SU-DHL-6 (cell line): ENCODE data around the gene MPRIP.

ENCODE experiments used
- H2AFZ ChIP-seq: fragments of 200-600 bp; sonication (generic); 2 replicates; pipeline ENCODE4 v1.6.1; 2014; ENCODE audit warnings: low read depth, mild to moderate bottlenecking, moderate library complexity, mixed read lengths, antibody characterized with exemption, low read length; ENCODE audit not compliant: severe bottlenecking
- H3F3A ChIP-seq: fragments of 200-600 bp; shearing (Covaris generic); 2 replicates; pipeline ENCODE4 v1.6.0; 2016; ENCODE audit warnings: antibody characterized with exemption, mild to moderate bottlenecking; ENCODE audit not compliant: insufficient read depth
- H3K27ac ChIP-seq: fragments of 200-600 bp; sonication (generic); 2 replicates; pipeline ENCODE4 v1.5.1; 2016; ENCODE audit warnings: low read depth, mild to moderate bottlenecking, low read length, moderate library complexity, mixed read lengths
- H3K27me3 ChIP-seq: fragments of 200-600 bp; sonication (generic), shearing (Covaris generic); 2 replicates; pipeline ENCODE4 v1.6.0; 2014; ENCODE audit warnings: mild to moderate bottlenecking, low read length
- H3K36me3 ChIP-seq: fragments of 200-600 bp; sonication (generic); 2 replicates; pipeline ENCODE4 v1.6.1; 2014; ENCODE audit warnings: mild to moderate bottlenecking, low read length, mixed read lengths
- H3K4me2 ChIP-seq: fragments of 300-600, 200-600 bp; shearing (Covaris generic), sonication (generic); 2 replicates; pipeline ENCODE4 v1.6.0; 2014; ENCODE audit warnings: low read length, low read depth, mild to moderate bottlenecking; ENCODE audit not compliant: poor library complexity, severe bottlenecking
- H3K4me3 ChIP-seq: fragments of 200-600 bp; sonication (generic); 2 replicates; pipeline ENCODE4 v1.5.1; 2014; ENCODE audit warnings: antibody characterized with exemption, low read length, mild to moderate bottlenecking, mixed read lengths; ENCODE audit not compliant: insufficient read depth, poor library complexity, severe bottlenecking
- H3K79me2 ChIP-seq: fragments of 200-600 bp; sonication (generic); 2 replicates; pipeline ENCODE4 v1.6.1; 2014; ENCODE audit warnings: mild to moderate bottlenecking, low read length, moderate library complexity; ENCODE audit not compliant: insufficient read depth
- H3K9ac ChIP-seq: fragments of 200-600 bp; sonication (generic); 2 replicates; pipeline ENCODE4 v1.7.0; 2014; ENCODE audit warnings: mild to moderate bottlenecking, low read length
- H3K9me2 ChIP-seq: fragments of 200-600 bp; sonication (generic); replicated peaks from 2 replicates; pipeline ENCODE4 v1.6.1; 2014; ENCODE audit warnings: low read length; ENCODE audit not compliant: insufficient read depth
- H3K9me3 ChIP-seq: fragments of 200-600 bp; sonication (generic); 2 replicates; pipeline ENCODE4 v1.6.1; 2014; ENCODE audit warnings: low read length, mixed read lengths; ENCODE audit not compliant: insufficient read depth
- H4K20me1 ChIP-seq: fragments of 200-600 bp; sonication (generic); 2 replicates; pipeline ENCODE4 v1.6.1; 2014; ENCODE audit warnings: low read depth, mild to moderate bottlenecking, antibody characterized with exemption, low read length, moderate library complexity, mixed read lengths
- EZH2phosphoT487 ChIP-seq: fragments of 200-600 bp; sonication (generic), shearing (Covaris generic); conservative IDR thresholded peaks from 2 replicates; pipeline ENCODE4 v1.6.1; 2018; ENCODE audit warnings: mild to moderate bottlenecking, antibody characterized with exemption, low read length, moderate library complexity, mixed read lengths
- TF ChIP-seq, protein P1 (sequence below): fragments of 200-600 bp; sonication (generic); IDR thresholded peaks from one replicate; pipeline ENCODE4 v1.5.1; 2017; ENCODE audit warnings: antibody characterized with exemption, mild to moderate bottlenecking, low read length, moderate library complexity; ENCODE audit not compliant: insufficient read depth, poor library complexity, severe bottlenecking

Gene MPRIP

DNA sequence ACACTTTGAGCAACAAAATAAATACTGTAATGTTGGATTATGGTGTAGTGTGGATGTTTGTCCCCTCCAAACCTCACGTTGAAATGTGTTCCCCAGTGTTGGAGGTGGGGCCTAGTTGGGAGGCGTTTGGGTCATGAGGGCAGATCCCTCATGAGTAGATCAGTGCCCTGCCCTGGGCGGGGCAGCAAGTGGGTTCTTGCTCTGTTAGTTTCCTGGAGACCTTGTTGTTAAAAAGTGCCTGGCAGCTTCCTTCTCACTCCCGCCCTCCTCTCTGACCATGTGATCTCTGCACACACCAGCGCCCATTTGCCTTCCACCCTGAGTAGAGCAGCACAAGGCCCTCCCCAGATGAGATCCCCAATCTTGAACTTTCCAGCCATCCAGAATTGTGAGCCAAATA lies 67.7 kb downstream of the MPRIP start:
- H3K9me3 ChIP-seq, result no peaks in the 10 kb centered on the region
- no peaks in the 10 kb centered on the region for H3F3A ChIP-seq

DNA sequence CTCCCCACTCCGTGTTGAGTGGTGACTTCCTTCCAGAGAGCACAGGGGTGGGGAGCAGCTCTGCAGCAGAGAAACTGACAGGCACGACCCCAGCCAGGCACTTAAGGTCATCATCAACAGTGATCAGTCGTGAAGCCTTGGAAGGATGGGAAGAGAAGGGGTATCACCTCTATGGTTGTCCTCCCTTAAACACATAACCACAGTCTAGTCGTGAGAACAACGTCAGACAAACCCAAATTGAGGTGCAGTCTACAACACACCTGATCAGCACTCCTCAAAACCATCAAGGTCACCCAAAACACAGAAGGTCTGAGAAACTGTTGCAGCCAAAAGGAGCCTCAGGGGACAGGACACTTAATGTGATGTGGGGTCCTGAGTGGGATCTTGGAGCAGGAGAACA lies 68.3 kb downstream of the MPRIP start:
- Histone ChIP-seq H3K9me3 (no peaks in the 10 kb centered on the region), H3K79me2 (no peaks in the 10 kb centered on the region), H4K20me1 (no peaks in the 10 kb centered on the region), H3K27me3 (no peaks in the 10 kb centered on the region), H3K9me2 (no peaks in the 10 kb centered on the region), H3K4me3 (no peak overlapping the region), H2AFZ (no peak overlapping the region), H3F3A (no peaks in the 10 kb centered on the region), H3K4me2 (no peak overlapping the region), H3K36me3 (no peaks in the 10 kb centered on the region), H3K9ac (no peak overlapping the region), H3K27ac (no peak overlapping the region)
- no peak for TF ChIP-seq EZH2phosphoT487
- TF ChIP-seq, protein P1, sequence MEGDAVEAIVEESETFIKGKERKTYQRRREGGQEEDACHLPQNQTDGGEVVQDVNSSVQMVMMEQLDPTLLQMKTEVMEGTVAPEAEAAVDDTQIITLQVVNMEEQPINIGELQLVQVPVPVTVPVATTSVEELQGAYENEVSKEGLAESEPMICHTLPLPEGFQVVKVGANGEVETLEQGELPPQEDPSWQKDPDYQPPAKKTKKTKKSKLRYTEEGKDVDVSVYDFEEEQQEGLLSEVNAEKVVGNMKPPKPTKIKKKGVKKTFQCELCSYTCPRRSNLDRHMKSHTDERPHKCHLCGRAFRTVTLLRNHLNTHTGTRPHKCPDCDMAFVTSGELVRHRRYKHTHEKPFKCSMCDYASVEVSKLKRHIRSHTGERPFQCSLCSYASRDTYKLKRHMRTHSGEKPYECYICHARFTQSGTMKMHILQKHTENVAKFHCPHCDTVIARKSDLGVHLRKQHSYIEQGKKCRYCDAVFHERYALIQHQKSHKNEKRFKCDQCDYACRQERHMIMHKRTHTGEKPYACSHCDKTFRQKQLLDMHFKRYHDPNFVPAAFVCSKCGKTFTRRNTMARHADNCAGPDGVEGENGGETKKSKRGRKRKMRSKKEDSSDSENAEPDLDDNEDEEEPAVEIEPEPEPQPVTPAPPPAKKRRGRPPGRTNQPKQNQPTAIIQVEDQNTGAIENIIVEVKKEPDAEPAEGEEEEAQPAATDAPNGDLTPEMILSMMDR, result no peak

More for the DNA sequence above, 67.7 kb downstream of the MPRIP start:
- H3K27ac ChIP-seq, result no peak overlapping the region
- no peak overlapping the region for H3K4me2 ChIP-seq
- no peaks in the 10 kb centered on the region for H3K27me3 ChIP-seq
- H3K9me2 ChIP-seq, result no peaks in the 10 kb centered on the region
- no peak overlapping the region for H3K9ac ChIP-seq
- no peaks in the 10 kb centered on the region for H4K20me1 ChIP-seq
- TF ChIP-seq, protein P1, result no peak
- no peak for TF ChIP-seq EZH2phosphoT487
- H3K36me3 ChIP-seq, result no peaks in the 10 kb centered on the region
- H2AFZ ChIP-seq, result no peak overlapping the region
- no peak overlapping the region for H3K4me3 ChIP-seq
- no peaks in the 10 kb centered on the region for H3K79me2 ChIP-seq

DNA sequence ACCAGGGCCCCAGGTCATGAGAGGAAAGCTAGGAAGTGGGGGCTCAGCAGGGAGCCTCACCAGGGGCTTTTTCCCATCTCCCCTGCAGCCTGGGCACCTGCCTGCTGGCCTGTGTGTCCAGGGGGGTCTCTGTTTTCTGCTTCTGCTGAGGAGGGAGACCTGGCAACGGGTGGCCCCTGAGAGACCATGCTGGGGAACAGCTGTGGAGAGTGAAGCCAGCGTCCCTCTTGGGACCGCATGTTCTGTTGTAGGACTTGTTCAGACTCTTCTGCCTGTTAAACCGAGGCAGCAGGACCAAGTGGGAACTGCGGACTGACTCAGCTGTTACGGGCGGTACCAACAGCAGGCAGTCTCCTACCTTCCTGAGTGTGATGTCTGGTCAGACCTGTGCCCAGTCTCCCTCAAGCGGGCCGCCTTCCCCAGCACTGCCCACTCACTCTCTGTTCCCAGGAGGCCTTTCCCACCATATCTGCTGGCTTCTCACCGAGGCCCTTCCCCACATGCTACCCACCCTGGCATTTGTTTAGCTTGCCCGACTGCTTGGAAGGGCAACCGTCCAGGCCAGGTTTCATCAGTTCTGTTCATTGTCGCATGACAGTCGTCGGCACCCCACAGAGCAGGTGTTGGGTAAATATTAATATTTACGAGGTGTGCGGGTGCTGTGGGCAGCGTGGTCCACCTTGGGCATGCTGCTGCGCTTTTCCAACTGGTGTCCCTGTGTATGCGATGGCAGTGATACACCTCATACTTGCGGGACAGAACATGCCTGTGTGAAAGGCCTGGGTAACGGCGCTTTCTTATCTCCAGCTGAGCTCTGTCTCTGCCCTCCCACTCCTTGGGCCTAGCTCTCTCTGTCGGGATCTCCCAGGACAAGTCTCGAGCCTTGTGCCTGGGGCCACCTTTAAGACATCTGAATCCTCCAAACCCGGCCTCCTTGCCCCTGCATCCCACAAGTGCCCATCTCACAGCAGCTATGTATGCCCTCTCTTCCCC lies 69.4 kb downstream of the MPRIP start:
- no peaks in the 10 kb centered on the region for H3F3A ChIP-seq
- no peaks in the 10 kb centered on the region for H3K9me3 ChIP-seq
- H4K20me1 ChIP-seq, result no peaks in the 10 kb centered on the region
- no peaks in the 10 kb centered on the region for H3K79me2 ChIP-seq
- H3K9ac ChIP-seq, result no peak overlapping the region
- no peaks in the 10 kb centered on the region for H3K27me3 ChIP-seq
- TF ChIP-seq EZH2phosphoT487, result no peak
- TF ChIP-seq, protein P1, result no peak
- H3K9me2 ChIP-seq, result no peaks in the 10 kb centered on the region
- no peak overlapping the region for H3K4me3 ChIP-seq
- H2AFZ ChIP-seq, result no peak overlapping the region
- no peak overlapping the region for H3K27ac ChIP-seq
- no peak overlapping the region for H3K4me2 ChIP-seq
- no peaks in the 10 kb centered on the region for H3K36me3 ChIP-seq
